Neural progenitor cell (in vitro differentiated cells): ENCODE results near the gene MAIP1. TPM values are rescaled to one million over a fixed set of nuclear protein-coding genes. Genes with fewer than 3 reads are reported as not detected.
A peak's percentile ranks its signal among the peaks of the same experiment; 100 is the strongest.

ENCODE experiments used
- DNase-seq: peaks from one replicate; pipeline ENCODE4 v3.0.0-alpha.2; 2016; ENCODE audit warnings: low spot score
- H2AFZ ChIP-seq: fragments of 200-600 bp; sonication (generic); replicated peaks from 2 replicates; pipeline ENCODE4 v1.6.1; 2016; ENCODE audit warnings: antibody characterized with exemption
- H3F3A ChIP-seq: fragments of 200-600 bp; sonication (generic); 2 replicates; pipeline ENCODE4 v1.6.1; 2016; ENCODE audit warnings: antibody characterized with exemption, low read depth
- H3K27ac ChIP-seq: fragments of 200-600 bp; sonication (generic); 2 replicates; pipeline ENCODE4 v1.5.1; 2016; ENCODE audit warnings: mild to moderate bottlenecking
- H3K27me3 ChIP-seq: fragments of 200-600 bp; sonication (generic); 2 replicates; pipeline ENCODE4 v1.6.1; 2016; ENCODE audit warnings: mild to moderate bottlenecking, moderate library complexity
- H3K36me3 ChIP-seq: fragments of 200-600 bp; sonication (generic); 2 replicates; pipeline ENCODE4 v1.5.1; 2016
- H3K4me1 ChIP-seq: fragments of 200-600 bp; sonication (generic); 2 replicates; pipeline ENCODE4 v1.6.1; 2016; ENCODE audit warnings: mixed run types
- H3K4me2 ChIP-seq: fragments of 200-600 bp; sonication (generic); 2 replicates; pipeline ENCODE4 v1.6.1; 2016
- H3K4me3 ChIP-seq: fragments of 200-600 bp; sonication (generic); 2 replicates; pipeline ENCODE4 v1.5.1; 2016
- H3K79me2 ChIP-seq: fragments of 200-600 bp; sonication (generic); 2 replicates; pipeline ENCODE4 v1.6.1; 2016; ENCODE audit warnings: low read depth
- H3K9ac ChIP-seq: fragments of 200-600 bp; sonication (generic); 2 replicates; pipeline ENCODE4 v1.6.1; 2016
- H3K9me3 ChIP-seq: fragments of 200-600 bp; sonication (generic); 2 replicates; pipeline ENCODE4 v1.5.1; 2016; ENCODE audit warnings: low read depth
- H4K20me1 ChIP-seq: fragments of 200-600 bp; sonication (generic); 2 replicates; pipeline ENCODE4 v1.6.1; 2016; ENCODE audit warnings: low read depth
- H3K27ac Mint-ChIP-seq: 3 replicates; pipeline ENCODE4 v1.8.0; 2021; ENCODE audit warnings: mixed read lengths
- H3K27me3 Mint-ChIP-seq: 2 replicates; pipeline ENCODE4 v1.8.0; 2022; ENCODE audit warnings: low read depth, mild to moderate bottlenecking, inconsistent platforms, moderate library complexity, mixed read lengths; ENCODE audit not compliant: insufficient read depth
- H3K36me3 Mint-ChIP-seq: 3 replicates; pipeline ENCODE4 v1.8.0; 2021; ENCODE audit warnings: mixed read lengths
- H3K4me1 Mint-ChIP-seq: 3 replicates; pipeline ENCODE4 v1.8.0; 2021; ENCODE audit warnings: mixed read lengths
- H3K4me3 Mint-ChIP-seq: 3 replicates; pipeline ENCODE4 v1.8.0; 2021; ENCODE audit warnings: mild to moderate bottlenecking, moderate library complexity, mixed read lengths
- H3K9me3 Mint-ChIP-seq: 3 replicates; pipeline ENCODE4 v1.8.0; 2020; ENCODE audit warnings: mixed read lengths
- EZH2 ChIP-seq: fragments of 200-600 bp; sonication (generic); IDR thresholded peaks from 2 replicates; pipeline ENCODE4 v1.6.1; 2017; ENCODE audit warnings: antibody characterized with exemption, mild to moderate bottlenecking, moderate library complexity
- EZH2phosphoT487 ChIP-seq: fragments of 200-600 bp; sonication (generic); IDR thresholded peaks from 2 replicates; pipeline ENCODE4 v1.6.1; 2017; ENCODE audit warnings: antibody characterized with exemption
- total RNA-seq: library from RNA; depleted of rRNA; stranded (reverse); fragments of >200 nt; gene quantifications from 2 replicates; pipeline ENCODE4 v1.2.3, GENCODE V29; 2015; ENCODE audit warnings: low replicate concordance
- TF ChIP-seq, protein P1 (sequence below): fragments of 200-600 bp; sonication (generic); IDR thresholded peaks from 2 replicates; pipeline ENCODE4 v1.5.1; 2017; ENCODE audit warnings: antibody characterized with exemption, mild to moderate bottlenecking

MAIP1 gene
- total RNA-seq, 1 donor from 2014 or later: 14.0 TPM

DNA sequence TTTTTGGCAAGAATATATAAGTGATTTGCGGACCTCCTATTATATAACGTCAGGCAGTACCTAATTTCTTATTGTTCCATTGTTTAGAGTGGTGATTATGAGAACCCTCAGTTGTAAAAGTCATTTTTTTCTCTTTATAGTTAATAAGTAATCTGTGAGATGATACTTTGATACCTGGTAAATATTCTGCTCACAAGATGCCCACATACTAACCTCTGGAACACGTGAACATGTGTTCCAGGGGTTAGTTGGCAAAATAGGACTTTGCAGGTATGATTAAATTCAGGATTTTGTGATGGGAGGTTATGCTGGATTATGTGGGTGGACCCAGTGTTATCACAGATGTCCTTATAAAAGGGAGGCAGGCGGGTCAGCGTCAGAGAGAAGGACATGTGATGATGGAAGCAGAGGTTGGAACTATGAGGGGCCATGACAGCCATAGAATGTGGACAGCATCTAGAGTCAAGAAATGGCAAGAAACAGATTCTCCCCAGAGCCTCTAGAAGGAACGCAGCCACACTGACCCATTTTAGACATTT lies 16.8 kb downstream of the MAIP1 start:
- H3K4me3 ChIP-seq: no peak overlapping the region
- H3K36me3 ChIP-seq: no peaks in the 10 kb centered on the region
- no peaks in the 10 kb centered on the region for H3K27me3 Mint-ChIP-seq
- H3K9me3 Mint-ChIP-seq: no peaks in the 10 kb centered on the region
- no peaks in the 10 kb centered on the region for H3K79me2 ChIP-seq
- no peak overlapping the region for H2AFZ ChIP-seq
- no peaks in the 10 kb centered on the region for H4K20me1 ChIP-seq
- H3K9me3 ChIP-seq: no peaks in the 10 kb centered on the region
- no peak for DNase-seq
- no peak overlapping the region for H3K27ac Mint-ChIP-seq
- H3F3A ChIP-seq: no peaks in the 10 kb centered on the region
- H3K36me3 Mint-ChIP-seq: peaks cover 2% of the 10 kb centered on the region
- H3K4me1 Mint-ChIP-seq: no peaks in the 10 kb centered on the region
- H3K9ac ChIP-seq: no peak overlapping the region
- H3K4me1 ChIP-seq: no peaks in the 10 kb centered on the region
- H3K27ac ChIP-seq: no peak overlapping the region
- H3K4me3 Mint-ChIP-seq: no peak overlapping the region
- no peak overlapping the region for H3K4me2 ChIP-seq
- H3K27me3 ChIP-seq: no peaks in the 10 kb centered on the region
- TF ChIP-seq EZH2 (no peak), EZH2phosphoT487 (no peak)
- TF ChIP-seq, protein P1, sequence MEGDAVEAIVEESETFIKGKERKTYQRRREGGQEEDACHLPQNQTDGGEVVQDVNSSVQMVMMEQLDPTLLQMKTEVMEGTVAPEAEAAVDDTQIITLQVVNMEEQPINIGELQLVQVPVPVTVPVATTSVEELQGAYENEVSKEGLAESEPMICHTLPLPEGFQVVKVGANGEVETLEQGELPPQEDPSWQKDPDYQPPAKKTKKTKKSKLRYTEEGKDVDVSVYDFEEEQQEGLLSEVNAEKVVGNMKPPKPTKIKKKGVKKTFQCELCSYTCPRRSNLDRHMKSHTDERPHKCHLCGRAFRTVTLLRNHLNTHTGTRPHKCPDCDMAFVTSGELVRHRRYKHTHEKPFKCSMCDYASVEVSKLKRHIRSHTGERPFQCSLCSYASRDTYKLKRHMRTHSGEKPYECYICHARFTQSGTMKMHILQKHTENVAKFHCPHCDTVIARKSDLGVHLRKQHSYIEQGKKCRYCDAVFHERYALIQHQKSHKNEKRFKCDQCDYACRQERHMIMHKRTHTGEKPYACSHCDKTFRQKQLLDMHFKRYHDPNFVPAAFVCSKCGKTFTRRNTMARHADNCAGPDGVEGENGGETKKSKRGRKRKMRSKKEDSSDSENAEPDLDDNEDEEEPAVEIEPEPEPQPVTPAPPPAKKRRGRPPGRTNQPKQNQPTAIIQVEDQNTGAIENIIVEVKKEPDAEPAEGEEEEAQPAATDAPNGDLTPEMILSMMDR: no peak

DNA sequence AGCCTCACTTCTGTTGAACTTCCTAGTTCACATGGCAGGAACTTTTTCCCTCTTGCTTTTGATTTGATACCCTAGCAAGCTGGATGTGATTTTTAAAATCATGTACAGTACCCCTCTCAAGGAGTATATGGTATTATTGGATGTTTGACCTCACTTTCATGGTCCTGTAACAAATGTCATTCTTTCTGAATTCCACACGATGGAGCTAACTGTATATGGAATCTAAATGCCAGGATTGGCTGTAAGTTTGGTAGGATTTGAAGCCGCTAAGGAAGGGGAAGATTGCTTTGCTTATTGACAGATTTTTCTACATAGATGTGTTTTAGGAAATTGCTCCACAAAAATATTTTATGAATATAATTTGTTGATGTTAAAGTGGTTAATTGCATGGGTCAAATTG lies 18.3 kb downstream of the MAIP1 start:
- H3K4me2 ChIP-seq: no peak overlapping the region
- H3K79me2 ChIP-seq: no peaks in the 10 kb centered on the region
- Mint-ChIP-seq H3K27ac (no peak overlapping the region), H3K27me3 (no peaks in the 10 kb centered on the region), H3K4me1 (peaks cover 7% of the 10 kb centered on the region), H3K9me3 (no peaks in the 10 kb centered on the region), H3K36me3 (no peaks in the 10 kb centered on the region), H3K4me3 (no peak overlapping the region)
- no peak for TF ChIP-seq EZH2
- TF ChIP-seq, protein P1: peak; percentile 75
- no peak overlapping the region for H3K4me3 ChIP-seq
- DNase-seq: peak; percentile 48
- H3K9ac ChIP-seq: no peak overlapping the region
- H3K4me1 ChIP-seq: no peaks in the 10 kb centered on the region
- no peaks in the 10 kb centered on the region for H3K36me3 ChIP-seq
- H3K27me3 ChIP-seq: no peaks in the 10 kb centered on the region
- no peaks in the 10 kb centered on the region for H3K9me3 ChIP-seq
- H3F3A ChIP-seq: no peaks in the 10 kb centered on the region
- no peak overlapping the region for H2AFZ ChIP-seq
- no peaks in the 10 kb centered on the region for H4K20me1 ChIP-seq
- H3K27ac ChIP-seq: no peak overlapping the region

DNA sequence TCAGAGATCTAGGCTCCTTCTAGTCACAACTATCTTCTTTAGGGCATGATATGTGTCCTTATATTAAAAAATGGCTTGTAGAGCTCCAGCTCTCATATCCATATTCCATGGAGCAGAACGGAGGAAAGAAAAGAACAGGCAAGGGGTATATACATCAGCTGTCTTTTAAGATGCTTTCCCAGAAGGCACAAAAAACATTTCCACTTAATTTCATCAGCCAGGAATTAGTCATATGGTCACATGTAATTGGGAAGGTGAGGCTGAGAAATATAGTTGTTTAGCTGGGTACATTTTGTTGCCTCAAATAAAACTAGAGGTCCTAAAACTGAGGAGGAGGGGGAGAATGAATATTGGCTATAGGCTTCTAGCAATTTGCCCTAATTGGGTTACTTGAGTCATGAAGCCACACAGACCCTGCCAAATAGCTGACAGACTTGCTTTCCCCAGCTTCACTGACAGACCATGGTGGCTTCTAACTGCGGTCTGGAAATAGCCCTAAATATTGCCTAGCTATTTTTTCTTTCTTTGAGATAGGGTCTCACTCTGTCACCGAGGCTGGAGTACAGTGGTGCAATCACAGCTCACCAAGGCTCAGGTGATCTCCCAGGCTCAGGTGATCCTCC lies 20.0 kb downstream of the MAIP1 start:
- TF ChIP-seq EZH2: no peak
- no peak for TF ChIP-seq EZH2phosphoT487
- TF ChIP-seq, protein P1: no peak
- no peak overlapping the region for H3K4me3 Mint-ChIP-seq
- H3K4me1 ChIP-seq: no peaks in the 10 kb centered on the region
- H4K20me1 ChIP-seq: no peaks in the 10 kb centered on the region
- H3F3A ChIP-seq: no peaks in the 10 kb centered on the region
- H3K4me3 ChIP-seq: no peak overlapping the region
- H3K36me3 ChIP-seq: no peaks in the 10 kb centered on the region
- H3K36me3 Mint-ChIP-seq: no peaks in the 10 kb centered on the region
- no peak overlapping the region for H3K27ac ChIP-seq
- H3K4me1 Mint-ChIP-seq: peaks cover 13% of the 10 kb centered on the region
- no peaks in the 10 kb centered on the region for H3K27me3 ChIP-seq
- no peak overlapping the region for H3K4me2 ChIP-seq
- no peaks in the 10 kb centered on the region for H3K79me2 ChIP-seq
- no peak overlapping the region for H3K27ac Mint-ChIP-seq
- H3K9me3 ChIP-seq: no peaks in the 10 kb centered on the region
- no peaks in the 10 kb centered on the region for H3K9me3 Mint-ChIP-seq
- H3K27me3 Mint-ChIP-seq: no peaks in the 10 kb centered on the region
- no peak for DNase-seq
- no peak overlapping the region for H2AFZ ChIP-seq
- H3K9ac ChIP-seq: no peak overlapping the region
